HEK293T (cell line): ENCODE data around the gene ZER1.

Experiments
- CTCF ChIA-PET: fragments of 350-600 bp; formaldehyde crosslinking; extraction: SDS; loops from one replicate; lab custom pipeline; 2021; ENCODE audit warnings: antibody characterized with exemption, inconsistent platforms; lab: Yijun Ruan, JAX
- POLR2A ChIA-PET: fragments of 350-600 bp; formaldehyde crosslinking; extraction: SDS; loops from one replicate; lab custom pipeline; 2020; ENCODE audit warnings: antibody characterized with exemption, inconsistent platforms; lab: Yijun Ruan, JAX
- DNase-seq: peaks from one replicate; pipeline ENCODE4 v3.0.0; 2012; ENCODE audit warnings: mixed read lengths; ENCODE audit errors: extremely low spot score
- ARNT ChIP-seq: fragments of 450-650 bp; IDR thresholded peaks from 2 replicates; pipeline ENCODE4 v1.6.1; 2017; ENCODE audit warnings: mild to moderate bottlenecking
- BHLHE40 ChIP-seq: fragments of 450-650 bp; IDR thresholded peaks from 2 replicates; pipeline ENCODE4 v1.6.1; 2016; ENCODE audit warnings: mild to moderate bottlenecking, moderate library complexity, borderline replicate concordance
- CTBP1 ChIP-seq: fragments of 450-650 bp; IDR thresholded peaks from 2 replicates; pipeline ENCODE4 v1.6.1; 2016; ENCODE audit warnings: borderline replicate concordance
- ELF4 ChIP-seq: fragments of 450-650 bp; IDR thresholded peaks from 2 replicates; pipeline ENCODE4 v1.6.1; 2017; ENCODE audit warnings: antibody characterized with exemption
- FOXA1 ChIP-seq: fragments of 450-650 bp; IDR thresholded peaks from 2 replicates; pipeline ENCODE4 v1.6.1; 2016; ENCODE audit warnings: mild to moderate bottlenecking
- FOXK2 ChIP-seq: fragments of 450-650 bp; IDR thresholded peaks from 2 replicates; pipeline ENCODE4 v1.6.1; 2016; ENCODE audit warnings: mild to moderate bottlenecking
- FOXM1 ChIP-seq: fragments of 450-650 bp; IDR thresholded peaks from 2 replicates; pipeline ENCODE4 v1.6.1; 2017; ENCODE audit warnings: mild to moderate bottlenecking, borderline replicate concordance
- HDGF ChIP-seq: fragments of 450-650 bp; IDR thresholded peaks from 2 replicates; pipeline ENCODE4 v1.6.1; 2017; ENCODE audit warnings: antibody characterized with exemption, borderline replicate concordance
- L3MBTL2 ChIP-seq: fragments of 450-650 bp; conservative IDR thresholded peaks from 2 replicates; pipeline ENCODE4 v1.6.1; 2016; ENCODE audit warnings: mild to moderate bottlenecking
- LEF1 ChIP-seq: fragments of 450-650 bp; IDR thresholded peaks from 2 replicates; pipeline ENCODE4 v1.6.1; 2017; ENCODE audit warnings: mild to moderate bottlenecking, borderline replicate concordance
- NFRKB ChIP-seq: fragments of 450-650 bp; IDR thresholded peaks from 2 replicates; pipeline ENCODE4 v1.6.1; 2016; ENCODE audit warnings: mild to moderate bottlenecking, moderate library complexity
- SP1 ChIP-seq: fragments of 450-650 bp; IDR thresholded peaks from 2 replicates; pipeline ENCODE4 v1.6.1; 2017
- SUZ12 ChIP-seq: fragments of 450-650 bp; IDR thresholded peaks from 2 replicates; pipeline ENCODE4 v1.6.1; 2016; ENCODE audit warnings: mild to moderate bottlenecking
- TARDBP ChIP-seq: fragments of 450-650 bp; IDR thresholded peaks from 2 replicates; pipeline ENCODE4 v1.6.1; 2016
- ZNF384 ChIP-seq: fragments of 450-650 bp; IDR thresholded peaks from 2 replicates; pipeline ENCODE4 v1.6.1; 2016
- TF ChIP-seq, protein P1 (sequence below): fragments of 450-650 bp; IDR thresholded peaks from 2 replicates; pipeline ENCODE4 v1.6.1; 2016

Gene ZER1

DNA sequence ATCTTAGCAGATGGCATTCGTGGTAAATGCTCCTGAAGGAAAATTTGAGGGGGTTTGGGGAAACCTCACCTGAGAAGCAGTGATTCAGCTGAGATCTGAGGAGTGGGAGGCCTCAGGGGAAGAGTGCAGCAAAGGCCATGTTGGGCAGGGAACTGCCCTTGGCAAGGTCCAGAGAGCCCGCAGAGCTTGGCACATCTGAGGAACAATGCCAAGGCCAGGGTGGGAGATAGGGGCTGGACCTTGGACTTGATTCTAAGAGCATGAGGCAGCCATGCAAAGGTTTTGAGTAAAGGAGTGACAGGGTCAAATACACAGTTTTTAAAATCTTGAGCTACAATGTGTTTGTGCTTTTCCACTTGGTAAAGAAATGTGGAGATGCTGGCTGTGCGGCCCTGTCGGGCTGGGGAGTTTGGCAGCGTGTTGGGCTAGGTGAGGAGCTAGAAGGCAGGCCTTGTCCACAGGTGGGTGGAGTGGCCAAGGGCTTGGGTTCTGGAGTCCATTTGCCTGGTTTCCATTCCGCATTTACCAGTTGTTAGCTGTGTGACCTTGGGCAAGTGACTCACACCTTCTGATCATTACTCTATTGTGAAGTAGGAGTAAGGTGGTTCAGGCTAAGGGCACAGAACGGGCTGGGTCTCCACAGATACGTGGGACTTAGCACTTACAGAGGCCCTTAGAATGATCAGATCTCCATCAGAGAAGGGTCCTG is 21.4 kb upstream of the ZER1 start:
- no peak for DNase-seq
- TF ChIP-seq TARDBP (no peak), FOXA1 (no peak), ELF4 (no peak), ZNF384 (no peak), FOXM1 (no peak), FOXK2 (no peak), SUZ12 (no peak), L3MBTL2 (no peak)
- TF ChIP-seq, protein P1, sequence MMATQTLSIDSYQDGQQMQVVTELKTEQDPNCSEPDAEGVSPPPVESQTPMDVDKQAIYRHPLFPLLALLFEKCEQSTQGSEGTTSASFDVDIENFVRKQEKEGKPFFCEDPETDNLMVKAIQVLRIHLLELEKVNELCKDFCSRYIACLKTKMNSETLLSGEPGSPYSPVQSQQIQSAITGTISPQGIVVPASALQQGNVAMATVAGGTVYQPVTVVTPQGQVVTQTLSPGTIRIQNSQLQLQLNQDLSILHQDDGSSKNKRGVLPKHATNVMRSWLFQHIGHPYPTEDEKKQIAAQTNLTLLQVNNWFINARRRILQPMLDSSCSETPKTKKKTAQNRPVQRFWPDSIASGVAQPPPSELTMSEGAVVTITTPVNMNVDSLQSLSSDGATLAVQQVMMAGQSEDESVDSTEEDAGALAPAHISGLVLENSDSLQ: no peak
- ChIA-PET POLR2A (interaction anchor here (1.6 to 2.3 kb wide), 2 partner anchors 10 to 25 kb away, joined by 5 to 10 read pairs; partner anchors contain the start of gene ENDOG), CTCF (interaction anchor here (1.0 kb wide), 1 partner anchor 60 kb away, joined by 3 read pairs; no protein-coding TSS in a partner anchor)

DNA sequence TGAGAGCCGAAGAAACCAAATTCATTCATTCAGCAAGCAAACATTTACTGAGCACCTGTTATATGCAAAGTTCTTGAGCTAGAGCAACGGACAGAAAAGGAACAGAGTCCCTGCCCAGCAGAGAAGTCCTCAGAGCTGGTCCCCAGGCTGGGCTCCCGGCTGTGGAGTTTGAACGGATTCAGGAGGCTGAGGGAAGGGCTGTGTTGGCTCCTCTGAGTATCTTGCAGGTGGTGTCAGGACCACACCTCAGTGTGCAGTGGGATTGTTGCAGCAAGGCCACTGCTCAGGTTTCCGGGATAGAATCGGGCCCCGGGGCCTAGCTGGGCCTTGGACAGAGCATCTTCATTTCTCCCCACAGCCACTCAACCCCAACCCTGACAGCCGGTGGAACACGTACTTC is 20.4 kb upstream of the ZER1 start:
- TF ChIP-seq BHLHE40: no peak
- no peak for TF ChIP-seq ZNF384
- no peak for TF ChIP-seq HDGF
- TF ChIP-seq NFRKB: no peak
- no peak for TF ChIP-seq FOXA1
- TF ChIP-seq ARNT: no peak
- TF ChIP-seq SP1: no peak
- TF ChIP-seq SUZ12: no peak
- TF ChIP-seq FOXK2: no peak
- TF ChIP-seq, protein P1: no peak
- TF ChIP-seq FOXM1: no peak
- TF ChIP-seq L3MBTL2: no peak
- no peak for TF ChIP-seq LEF1
- no peak for TF ChIP-seq TARDBP
- no peak for TF ChIP-seq ELF4
- no peak for TF ChIP-seq CTBP1
- ChIA-PET POLR2A (interaction anchor here (1.6 to 2.3 kb wide), 2 partner anchors 11 to 26 kb away, joined by 5 to 10 read pairs; partner anchors contain the start of gene ENDOG), CTCF (no interaction called here)
- DNase-seq: no peak

DNA sequence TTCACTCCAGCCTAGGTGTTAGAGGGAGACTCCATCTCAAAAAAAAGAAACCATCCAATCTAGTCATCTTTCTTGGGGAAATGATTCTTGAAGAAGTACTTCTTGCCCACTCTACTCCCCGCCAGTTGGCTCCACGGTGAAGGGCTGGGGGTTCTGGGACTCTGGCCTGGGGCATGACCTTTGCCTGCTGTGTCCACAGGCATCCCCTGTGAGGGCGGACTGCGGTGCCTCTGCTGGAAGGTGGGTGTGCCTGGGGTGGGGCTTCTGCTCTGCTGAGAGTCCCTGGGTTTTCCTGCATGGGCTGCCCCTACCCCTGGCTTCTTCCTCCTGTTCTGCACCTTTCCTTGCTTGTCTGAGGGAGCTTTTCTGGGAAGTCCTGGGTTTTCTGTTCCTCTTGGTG is 18.8 kb upstream of the ZER1 start:
- POLR2A ChIA-PET: no interaction called here
- TF ChIP-seq SUZ12: no peak
- no peak for TF ChIP-seq NFRKB
- CTCF ChIA-PET: no interaction called here
- DNase-seq: no peak

DNA sequence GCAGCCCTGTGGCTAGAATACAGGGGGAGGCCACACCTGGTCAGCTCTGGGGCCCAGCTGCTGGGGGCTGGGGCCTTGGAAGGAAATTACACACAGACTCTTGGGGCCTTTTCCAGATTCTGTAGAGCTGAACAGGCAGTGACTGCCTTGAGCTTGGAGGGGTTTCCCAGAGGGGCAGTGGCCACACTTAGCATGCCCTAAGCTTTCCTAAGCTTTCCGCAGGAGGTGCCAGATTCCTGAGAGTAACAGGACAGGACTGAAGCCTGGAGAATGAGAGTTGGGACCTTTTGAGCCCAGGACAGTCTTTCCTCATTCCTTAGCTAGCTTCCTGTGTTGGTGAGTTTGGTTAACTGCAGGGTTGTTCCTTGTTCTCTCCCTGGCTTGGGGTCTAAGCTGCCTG is 16.7 kb upstream of the ZER1 start:
- DNase-seq: no peak
- CTCF ChIA-PET: interaction anchor here (0.9 to 2.0 kb wide), 4 partner anchors 22 to 86 kb away, joined by 3 to 4 read pairs (median 4); partner anchors contain the start of genes ENDOG and PKN3
- POLR2A ChIA-PET: interaction anchor here (0.6 to 2.2 kb wide), 6 partner anchors 16 to 41 kb away, joined by 3 to 14 read pairs (median 4); partner anchors contain the start of genes ENDOG, SPOUT1 and ZER1
- TF ChIP-seq ZNF384 (no peak), ARNT (no peak), FOXM1 (no peak), SP1 (no peak), FOXK2 (no peak), L3MBTL2 (no peak), HDGF (no peak), ELF4 (no peak)

DNA sequence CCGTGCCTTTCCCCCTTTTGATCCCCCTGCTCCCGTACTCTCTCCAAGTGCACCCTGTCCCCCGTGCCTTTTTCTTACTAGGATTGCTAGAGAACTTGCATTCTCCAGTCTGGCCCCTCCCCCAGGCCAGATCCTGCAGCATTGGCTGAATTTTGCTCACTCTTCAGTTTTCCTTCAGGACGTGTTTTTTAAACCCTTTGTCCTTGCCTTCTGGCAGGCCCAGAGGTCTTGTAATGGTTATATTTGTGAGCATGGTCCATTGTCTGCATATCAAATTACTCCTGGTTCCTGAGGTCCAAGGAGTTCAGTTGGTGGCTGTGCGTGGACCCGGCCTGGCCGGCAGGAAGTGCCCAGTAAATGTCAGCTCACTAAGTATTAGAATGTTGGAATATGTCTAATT is 15.9 kb upstream of the ZER1 start:
- no peak for DNase-seq
- POLR2A ChIA-PET: interaction anchor here (0.6 to 2.2 kb wide), 6 partner anchors 15 to 42 kb away, joined by 3 to 14 read pairs (median 4); partner anchors contain the start of genes ENDOG, SPOUT1 and ZER1
- CTCF ChIA-PET: interaction anchor here (2.0 kb wide), 1 partner anchor 86 kb away, joined by 4 read pairs; the partner anchor contains the start of gene PKN3
- TF ChIP-seq FOXA1 (no peak), SUZ12 (no peak), L3MBTL2 (no peak), ARNT (no peak), BHLHE40 (no peak), NFRKB (no peak), FOXK2 (no peak), LEF1 (no peak), ZNF384 (no peak), ELF4 (no peak), FOXM1 (no peak), TARDBP (no peak), SP1 (no peak), CTBP1 (no peak)

DNA sequence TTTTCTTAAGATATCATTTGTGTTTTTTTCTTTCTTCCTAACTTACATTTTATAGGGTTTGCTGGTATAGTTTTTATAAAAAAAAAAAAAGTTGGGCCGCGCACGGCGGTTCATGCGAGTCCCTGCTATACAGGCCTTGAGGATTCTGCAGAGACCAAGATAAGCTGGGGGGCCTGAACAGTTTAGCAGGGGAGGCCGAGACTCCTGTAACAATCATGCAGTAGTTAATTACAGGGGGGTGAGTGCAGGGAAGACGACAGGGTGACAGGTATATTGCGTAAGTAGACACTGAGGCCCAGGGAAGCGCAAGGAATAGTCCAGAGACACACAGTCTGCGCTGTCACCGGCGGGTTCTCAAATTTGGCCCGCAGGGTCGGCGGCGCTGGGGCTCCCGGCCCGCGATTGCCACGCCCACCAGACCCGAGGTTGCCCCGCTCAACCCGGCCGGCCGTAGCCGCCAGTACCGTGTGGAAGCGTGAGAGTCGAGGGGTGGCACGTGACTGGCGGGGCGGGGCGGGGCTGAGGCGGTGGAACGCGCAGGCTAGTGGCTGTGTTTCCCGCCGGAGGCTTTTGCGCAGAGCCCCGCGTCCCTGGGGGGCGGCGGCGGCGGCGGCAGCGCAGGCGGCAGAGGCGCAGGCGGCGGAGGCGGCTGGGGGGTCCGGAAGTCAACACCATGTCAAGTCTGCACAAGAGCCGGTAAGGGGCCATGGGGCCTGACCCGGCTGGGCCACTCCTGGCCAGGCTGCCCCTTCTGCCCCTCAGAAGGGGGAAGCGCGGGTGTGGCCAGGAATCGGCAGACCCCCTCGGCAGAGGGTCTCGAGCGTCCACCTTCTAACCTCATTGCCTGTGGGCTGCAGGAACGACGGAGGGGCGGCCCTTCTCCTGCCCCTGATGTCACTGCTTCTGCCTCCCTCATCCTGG is 15.2 kb upstream of the ZER1 start, which contains the start of gene TBC1D13:
Gene TBC1D13 (plus strand): TSS at position 573 of the 921 bp plus-strand sequence. CDS start 101 bp downstream, at position 674.
- DNase-seq: peak; percentile 92
- TF ChIP-seq NFRKB (no peak), TARDBP (no peak), HDGF (no peak), FOXA1 (no peak), FOXK2 (no peak), ARNT (peak; percentile 86), BHLHE40 (no peak; the same call in 1 of the 2 replicates), ELF4 (no peak), SUZ12 (no peak), FOXM1 (peak; percentile 96), SP1 (no peak), ZNF384 (peak; percentile 55; the same call in 1 of the 2 replicates), LEF1 (no peak), CTBP1 (no peak), L3MBTL2 (peak; percentile 95)
- TF ChIP-seq, protein P1: peak; percentile 40; the same call in 1 of the 2 replicates
- CTCF ChIA-PET: no interaction called here
- POLR2A ChIA-PET: interaction anchor here (1.9 to 2.2 kb wide), 2 partner anchors 15 to 32 kb away, joined by 10 to 14 read pairs; partner anchors contain the start of genes ENDOG and ZER1
